GM04503 (cell line): Measurements from ENCODE around the gene OLFML1.

Experiments
- DNase-seq: peaks from one replicate; pipeline ENCODE4 v3.0.0-alpha.2; 2012; ENCODE audit warnings: low read depth

OLFML1 gene

GRCh38 chr11:7532405-7533145, 47.3 kb downstream of the OLFML1 start:
- DNase-seq, result no peak

GRCh38 chr11:7533199-7534041, 48.1 kb downstream of the OLFML1 start:
- no peak for DNase-seq

GRCh38 chr11:7534042-7534378, 48.7 kb downstream of the OLFML1 start:
- DNase-seq, result no peak

- no peak for DNase-seq
These were observed 50.8 kb downstream of the OLFML1 start for GRCh38 chr11:7536100-7536499.

DNA sequence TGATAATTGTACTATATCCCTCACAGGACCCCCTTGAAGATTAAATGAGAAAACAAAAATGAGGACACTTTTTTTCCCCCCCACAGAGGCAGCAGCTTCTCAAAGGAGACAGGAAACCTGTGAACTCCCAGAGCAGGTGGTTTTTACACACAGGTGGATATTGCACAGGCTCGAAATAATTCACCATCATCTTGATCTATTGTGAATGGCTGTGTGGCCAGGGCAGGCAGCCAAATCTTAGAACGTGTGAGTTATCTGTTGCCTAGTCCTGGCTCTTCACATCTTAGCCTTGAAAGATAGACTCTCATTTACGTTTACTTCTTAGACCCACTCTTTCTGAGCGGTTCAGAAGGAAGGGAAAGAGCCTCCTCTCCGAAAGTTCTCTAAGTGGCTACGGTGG, 52.0 kb downstream of the OLFML1 start:
- DNase-seq, result no peak

GRCh38 chr11:7538031-7538430, 52.7 kb downstream of the OLFML1 start:
- DNase-seq, result no peak

DNA sequence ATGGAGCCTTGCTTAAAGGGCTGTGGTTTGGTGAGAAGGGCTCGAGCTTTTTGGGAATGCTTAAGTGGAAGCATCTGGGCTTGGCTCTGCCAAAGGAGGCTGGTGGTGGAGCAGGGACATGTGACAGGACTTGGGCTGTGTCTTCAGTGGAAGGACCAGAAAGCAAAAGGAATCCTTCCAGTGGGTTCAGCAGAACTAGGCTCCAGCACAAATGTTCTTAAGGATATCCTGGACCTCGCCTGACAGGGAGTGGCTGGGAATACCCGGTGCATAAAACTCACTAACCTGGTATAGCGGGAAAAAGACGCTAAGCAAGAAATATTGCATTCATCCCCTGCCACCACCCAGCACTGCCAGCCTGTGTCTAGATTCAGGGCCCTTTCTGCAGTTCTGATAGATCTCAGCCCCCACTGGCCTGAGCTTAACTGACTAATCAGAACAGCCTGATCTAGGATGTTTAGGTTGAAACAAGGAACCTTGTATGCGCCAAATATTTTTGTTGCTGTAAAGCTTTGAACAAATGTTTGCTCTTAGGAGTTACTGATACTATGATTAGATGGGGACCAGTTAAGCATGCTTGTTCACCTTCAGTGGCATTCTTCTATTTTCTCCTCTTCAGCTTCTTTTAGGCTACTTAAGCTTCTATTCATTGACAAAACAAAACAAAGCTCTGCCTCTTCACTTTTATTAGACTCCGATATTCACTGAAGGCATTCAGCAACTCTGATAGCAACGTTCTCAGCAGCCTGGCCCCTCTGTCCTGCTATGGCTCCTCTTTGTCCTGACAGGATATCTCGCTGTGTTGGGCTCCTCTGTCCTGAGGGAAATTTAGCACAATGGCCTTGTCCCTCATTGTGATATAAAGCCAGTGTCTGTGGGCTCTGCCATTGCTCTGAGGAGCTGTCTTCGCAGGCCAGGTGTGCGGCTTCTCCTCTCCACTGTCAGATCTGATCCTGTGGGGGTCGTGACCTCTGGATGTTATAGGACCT, 53.5 kb downstream of the OLFML1 start:
- no peak for DNase-seq

DNA sequence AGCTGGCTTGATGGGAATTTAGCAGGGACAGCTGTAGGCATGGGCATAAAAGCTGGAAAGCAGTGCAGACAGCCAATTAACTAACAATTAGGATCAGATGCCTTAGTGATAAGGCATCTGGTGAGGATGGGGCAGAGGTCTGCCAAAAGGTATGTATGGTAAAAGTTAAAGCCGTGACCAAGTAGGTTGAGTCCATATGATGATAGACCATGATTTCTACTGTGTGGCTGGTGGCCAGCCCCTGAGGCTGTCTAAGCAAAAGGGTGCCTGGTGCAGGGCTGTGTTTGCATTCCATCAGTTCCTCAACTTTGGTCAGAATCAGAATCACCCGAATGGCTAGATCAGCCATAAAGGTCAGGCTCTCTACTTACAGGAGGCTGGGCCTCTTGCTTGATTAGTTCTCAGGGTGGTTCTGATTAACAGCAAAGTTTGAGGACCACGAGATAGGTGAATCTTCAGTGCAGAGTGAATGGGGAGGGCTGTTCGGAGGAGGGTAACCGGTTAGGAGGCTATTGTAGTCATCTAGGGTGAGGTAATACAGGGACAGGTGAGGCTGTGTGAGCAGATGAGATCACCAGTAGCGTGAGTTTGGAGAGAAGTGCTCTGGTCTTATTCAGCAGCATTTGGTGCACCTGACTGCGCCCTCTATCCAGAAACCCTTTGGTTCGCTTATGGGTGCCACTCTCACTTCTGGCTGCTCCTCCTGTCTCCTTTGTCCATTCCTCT, 55.7 kb downstream of the OLFML1 start:
- no peak for DNase-seq

GRCh38 chr11:7543302-7543701, 58.0 kb downstream of the OLFML1 start:
- DNase-seq, result no peak

GRCh38 chr11:7544021-7544420, 58.7 kb downstream of the OLFML1 start:
- no peak for DNase-seq

DNA sequence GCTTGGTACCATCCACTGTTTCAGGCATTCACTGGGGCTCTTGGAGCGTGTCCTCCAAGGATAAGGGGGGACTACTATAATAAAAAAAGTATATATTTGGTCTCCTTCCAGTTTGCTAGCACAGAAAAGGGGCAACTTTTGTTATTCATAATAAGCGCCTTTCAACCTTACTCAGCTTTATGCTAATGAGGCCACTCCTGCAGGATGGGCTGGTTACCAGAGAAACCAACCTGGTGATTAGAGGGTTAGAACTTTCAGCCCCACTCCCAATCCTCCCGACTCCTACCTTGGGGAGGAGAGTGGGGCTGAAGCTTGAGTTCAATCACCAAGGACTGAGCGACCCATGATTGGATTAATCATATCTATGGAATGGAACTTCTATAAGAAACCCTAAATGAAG, 60.3 kb downstream of the OLFML1 start:
- no peak for DNase-seq

DNA sequence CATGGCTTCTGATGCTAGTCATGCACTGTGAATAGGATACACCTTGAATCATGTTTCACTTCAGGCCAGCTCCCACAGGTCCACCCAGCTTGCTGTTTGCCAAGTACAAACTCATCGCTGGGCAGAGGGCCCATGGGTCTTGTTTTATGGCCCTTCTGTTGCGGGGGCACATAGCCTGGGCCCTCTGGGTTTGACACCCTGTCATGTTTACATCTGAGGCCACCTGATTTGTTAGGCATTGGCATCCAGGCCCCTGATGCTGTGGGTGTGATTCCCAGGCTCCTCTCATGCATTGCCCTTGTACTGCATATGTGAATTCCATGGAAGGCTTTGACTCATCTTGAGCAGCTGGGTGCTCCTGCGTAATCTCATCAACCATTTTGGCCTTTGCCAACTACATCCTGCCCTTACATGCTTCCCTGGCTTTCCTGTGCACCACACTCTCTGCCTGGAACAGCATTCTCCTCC, 61.1 kb downstream of the OLFML1 start:
- DNase-seq, result no peak

GRCh38 chr11:7547687-7548086, 62.4 kb downstream of the OLFML1 start:
- no peak for DNase-seq

DNA sequence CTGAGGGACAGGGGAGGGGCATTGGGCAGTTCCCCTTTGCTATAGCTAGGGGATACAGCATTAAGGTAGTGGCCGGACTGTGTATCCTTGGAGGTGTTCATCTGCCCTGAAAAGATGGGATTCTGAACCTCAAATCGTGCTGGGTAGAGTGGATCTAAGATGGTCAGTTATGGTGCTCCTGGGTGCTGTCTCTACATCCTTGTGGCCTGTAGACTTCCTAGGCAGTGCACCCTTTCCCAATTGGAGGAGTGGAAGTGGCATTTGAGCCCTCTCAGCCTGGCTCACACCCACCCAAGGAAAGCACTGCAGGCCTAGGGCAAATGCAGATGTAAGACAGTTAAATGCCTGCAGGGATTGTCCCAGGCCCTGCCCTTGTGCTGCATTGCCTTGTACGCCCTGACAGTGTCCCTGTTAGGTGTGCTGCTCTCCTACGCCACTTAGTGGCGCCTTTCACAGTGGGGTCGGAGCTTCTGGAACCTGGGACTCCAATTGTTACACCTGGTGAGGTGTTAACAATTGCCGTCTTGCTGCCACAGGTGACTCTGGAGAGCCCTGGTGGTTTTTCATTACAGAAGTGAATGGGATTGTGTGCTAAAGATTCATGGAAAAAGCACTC, 63.5 kb downstream of the OLFML1 start:
- DNase-seq, result no peak

GRCh38 chr11:7549681-7550080, 64.4 kb downstream of the OLFML1 start:
- no peak for DNase-seq

DNA sequence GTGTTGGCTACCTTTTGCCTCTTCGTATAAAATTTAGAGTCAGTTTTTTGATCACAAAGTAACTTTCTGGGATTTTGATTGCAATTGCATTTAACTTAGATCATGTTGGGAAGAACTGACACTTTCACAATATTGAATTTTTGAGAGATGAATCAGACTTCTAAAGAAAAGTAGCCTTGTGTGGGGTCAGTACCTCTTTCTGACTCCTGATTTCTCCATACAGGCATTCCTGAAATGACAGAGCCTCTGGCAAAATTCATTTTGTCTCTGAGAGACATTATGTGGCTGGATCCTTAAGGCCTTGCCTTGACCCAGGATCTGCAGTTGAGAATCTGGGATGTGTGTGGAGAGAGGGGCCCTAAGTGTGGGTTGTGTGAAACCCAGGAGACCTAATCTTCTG, 66.3 kb downstream of the OLFML1 start:
- peak; percentile 70 for DNase-seq

- no peak for DNase-seq
These were observed 67.4 kb downstream of the OLFML1 start for GRCh38 chr11:7552666-7553065.

- no peak for DNase-seq
These were observed 69.9 kb downstream of the OLFML1 start for GRCh38 chr11:7555052-7555699.

- DNase-seq, result no peak
These were observed 72.7 kb downstream of the OLFML1 start for GRCh38 chr11:7558046-7558445.
